NCI-H128 (cell line): ENCODE results near the gene SMTNL1.

Experiments
- DNase-seq: peaks from one replicate; lab custom pipeline; 2025; ENCODE audit not compliant: unreplicated experiment; lab: John Stamatoyannopoulos, UW

Gene SMTNL1, protein sequence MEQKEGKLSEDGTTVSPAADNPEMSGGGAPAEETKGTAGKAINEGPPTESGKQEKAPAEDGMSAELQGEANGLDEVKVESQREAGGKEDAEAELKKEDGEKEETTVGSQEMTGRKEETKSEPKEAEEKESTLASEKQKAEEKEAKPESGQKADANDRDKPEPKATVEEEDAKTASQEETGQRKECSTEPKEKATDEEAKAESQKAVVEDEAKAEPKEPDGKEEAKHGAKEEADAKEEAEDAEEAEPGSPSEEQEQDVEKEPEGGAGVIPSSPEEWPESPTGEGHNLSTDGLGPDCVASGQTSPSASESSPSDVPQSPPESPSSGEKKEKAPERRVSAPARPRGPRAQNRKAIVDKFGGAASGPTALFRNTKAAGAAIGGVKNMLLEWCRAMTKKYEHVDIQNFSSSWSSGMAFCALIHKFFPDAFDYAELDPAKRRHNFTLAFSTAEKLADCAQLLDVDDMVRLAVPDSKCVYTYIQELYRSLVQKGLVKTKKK

DNA sequence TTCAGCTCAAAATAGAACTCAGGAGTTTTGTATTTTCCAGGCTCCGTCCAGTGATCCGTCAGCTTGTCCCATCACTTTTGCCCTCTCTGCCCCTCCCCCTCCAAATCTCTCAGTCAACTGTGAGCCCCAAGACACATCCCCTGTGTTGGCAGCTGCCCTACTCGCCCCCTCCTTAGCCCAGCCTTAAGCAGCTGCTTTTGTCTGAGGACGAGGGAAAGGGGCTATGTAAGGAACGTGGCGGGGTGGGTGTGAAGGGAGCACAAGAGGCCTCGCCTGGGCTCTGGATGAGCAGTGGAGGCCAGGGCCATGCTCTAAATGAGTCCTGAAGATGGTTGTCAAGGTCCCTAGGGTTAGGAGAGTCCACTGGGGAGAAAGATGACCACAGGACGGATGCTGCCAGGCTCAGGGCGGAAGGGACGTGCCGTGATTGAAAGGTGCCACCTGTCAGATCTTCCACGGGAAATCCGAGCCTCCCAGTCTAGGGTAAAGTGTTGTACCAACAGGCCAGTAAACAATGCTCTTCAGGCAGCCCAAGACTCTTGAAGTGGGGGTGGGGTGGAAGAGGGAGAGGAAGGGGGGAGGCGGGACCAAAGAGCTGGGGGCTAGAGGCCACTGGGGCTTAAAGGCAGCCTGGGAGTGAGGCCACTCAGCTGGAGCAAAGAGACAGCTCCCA, at the start of gene SMTNL1:
Gene SMTNL1 (plus strand): TSS at position 649 of the 673 bp plus-strand sequence. CDS start 5,048 bp downstream, outside the sequence.
- DNase-seq: no peak

DNA sequence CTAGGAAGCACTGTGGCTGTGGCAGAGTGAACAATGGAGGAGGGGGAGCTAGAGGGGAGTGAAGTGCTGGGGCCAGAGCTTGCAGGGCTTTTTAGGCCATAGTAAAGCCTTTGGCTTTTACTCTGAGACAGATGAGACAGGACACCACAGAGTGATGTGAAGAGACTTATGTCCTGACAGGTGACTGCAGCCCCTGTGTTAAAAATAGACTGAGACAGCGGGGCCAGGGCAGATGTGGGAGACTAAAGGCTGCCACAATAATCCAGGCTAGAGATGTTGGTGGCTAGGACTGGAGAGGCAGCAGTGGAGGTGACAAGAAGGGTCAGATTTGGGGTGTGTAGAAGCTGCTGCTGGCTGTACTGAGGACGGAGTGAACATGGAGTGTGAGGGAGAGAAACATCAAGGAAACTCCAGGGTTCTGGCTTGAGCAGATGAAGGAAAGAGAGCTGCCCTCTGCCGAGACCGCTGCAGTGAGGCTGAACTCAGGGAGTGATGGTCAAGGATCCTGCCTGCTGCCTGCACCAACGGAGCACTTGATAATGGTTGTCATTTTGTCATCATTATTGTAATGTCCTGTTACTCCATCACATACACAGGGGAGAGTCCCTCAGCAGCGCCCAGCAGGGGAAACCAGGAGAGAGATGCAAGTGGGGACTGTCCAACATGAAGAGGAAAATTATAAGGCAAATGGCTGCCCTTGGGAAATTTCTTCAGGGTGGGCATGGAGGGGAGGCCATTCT, 49.3 kb upstream of the SMTNL1 start:
- no peak for DNase-seq

DNA sequence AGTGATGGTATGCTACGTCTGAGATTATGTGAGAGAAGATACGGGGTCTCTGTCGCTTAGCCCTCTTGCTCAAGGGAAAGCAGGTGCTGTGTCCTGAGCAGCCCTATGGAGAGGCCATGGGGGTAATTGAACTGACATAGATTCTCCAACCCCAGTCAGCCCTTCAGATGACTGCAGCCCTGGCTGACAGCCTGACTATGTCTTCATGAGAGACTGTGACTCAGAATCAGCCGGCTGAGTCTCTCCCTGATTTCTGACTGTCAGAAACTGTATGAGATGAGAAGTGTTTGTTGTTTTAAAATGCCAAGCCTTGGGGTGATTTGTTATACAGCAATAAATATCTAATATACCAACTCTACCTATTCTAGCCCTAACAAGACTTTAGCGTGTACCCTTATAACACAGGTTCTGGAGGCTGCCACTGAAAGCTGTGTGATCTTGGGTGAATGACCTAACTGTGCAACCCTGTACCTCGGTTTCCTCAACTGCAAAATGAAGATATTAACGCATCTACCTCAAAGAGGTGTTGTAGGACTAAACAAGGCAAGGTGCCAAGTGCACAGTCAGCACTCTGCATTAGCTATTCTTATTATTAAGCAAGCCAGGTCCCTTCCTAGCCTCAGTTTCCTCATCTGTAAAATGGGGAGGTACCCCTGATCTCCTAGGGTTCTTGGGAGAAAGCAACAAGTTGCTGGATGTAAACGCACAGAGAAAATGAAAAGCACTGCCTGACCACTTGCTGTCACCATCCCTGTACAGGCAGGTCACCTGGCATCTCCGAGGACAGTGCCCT, 46.7 kb upstream of the SMTNL1 start:
- no peak for DNase-seq

DNA sequence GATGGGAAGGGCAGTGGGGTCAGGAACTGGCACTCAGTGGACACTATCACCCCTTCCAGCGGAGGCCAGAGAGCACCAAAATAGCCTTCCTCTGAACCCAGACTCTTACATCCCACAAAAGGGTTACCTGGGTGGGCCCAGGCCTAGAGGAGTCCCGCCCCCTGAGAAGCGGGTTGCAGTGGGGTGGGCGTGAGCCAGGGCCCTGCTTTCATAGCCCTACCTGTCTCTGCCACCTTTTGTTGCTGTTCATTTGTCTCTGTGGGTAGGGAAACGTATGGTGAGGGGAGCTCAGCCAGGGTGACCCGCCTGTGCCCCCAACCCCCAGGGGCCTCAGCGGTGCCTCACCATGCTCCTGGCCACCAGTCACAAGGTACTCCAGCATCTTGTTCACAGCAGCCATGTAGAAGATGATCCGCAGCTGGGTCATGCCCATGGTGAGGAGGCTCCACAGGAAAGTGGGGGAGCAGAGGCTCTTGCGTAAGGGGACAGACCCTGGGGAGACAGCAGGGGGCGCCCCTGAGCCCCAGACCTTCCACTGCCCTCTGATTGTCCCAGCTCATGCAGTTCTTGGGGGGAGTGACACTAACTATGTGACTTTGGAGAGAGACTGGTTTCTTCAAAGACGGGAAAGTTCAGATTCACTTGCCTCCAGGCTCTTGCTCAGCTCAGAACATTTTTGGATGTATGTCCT, 45.9 kb upstream of the SMTNL1 start:
- DNase-seq: no peak

DNA sequence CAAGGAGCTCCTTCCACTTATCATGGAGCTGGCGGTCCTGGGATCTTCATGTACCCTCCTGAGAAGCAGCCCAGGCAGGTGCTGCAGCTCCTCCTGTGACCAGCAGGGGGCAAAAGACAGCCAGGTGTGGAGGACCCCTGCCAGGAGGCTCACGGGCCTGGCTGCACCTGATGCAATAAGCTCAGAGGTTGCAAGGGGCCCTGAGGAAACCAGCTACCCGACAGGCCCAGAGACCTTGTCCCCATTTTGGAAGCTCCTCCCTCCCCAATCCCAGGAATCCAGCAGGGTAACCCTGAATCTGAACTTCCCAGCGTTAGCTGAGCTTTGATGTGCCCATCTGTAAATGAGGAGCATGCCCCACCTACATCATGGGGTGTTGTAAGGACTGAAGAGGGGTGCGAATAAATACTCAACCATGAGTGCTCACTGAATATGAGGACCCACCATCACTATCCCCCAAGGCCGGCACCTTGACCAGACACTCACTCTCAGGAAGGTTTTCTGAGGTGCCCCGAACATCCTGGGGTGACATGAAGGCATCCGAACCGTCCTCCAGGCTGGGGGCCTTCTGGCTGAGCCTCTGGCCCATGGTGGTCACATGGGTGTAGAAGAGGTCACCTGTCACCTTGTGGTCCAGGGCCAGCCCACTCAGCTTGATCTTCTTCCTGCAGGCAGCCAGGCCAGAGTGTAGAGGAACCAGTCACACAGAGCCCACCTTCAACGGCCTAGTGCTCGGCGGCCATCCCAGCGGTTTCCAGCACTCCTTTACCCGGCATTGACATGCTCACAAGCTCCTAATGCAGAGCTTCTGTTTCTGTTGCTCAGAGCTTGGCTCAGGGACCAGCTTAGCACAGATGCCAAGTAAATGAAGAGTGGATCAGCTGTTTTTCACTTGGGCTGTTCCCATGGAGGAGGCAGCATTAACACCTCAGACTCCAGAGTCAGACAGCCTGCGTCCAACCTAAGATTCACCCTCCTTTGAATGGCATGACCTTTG, 43.6 kb upstream of the SMTNL1 start:
- no peak for DNase-seq

DNA sequence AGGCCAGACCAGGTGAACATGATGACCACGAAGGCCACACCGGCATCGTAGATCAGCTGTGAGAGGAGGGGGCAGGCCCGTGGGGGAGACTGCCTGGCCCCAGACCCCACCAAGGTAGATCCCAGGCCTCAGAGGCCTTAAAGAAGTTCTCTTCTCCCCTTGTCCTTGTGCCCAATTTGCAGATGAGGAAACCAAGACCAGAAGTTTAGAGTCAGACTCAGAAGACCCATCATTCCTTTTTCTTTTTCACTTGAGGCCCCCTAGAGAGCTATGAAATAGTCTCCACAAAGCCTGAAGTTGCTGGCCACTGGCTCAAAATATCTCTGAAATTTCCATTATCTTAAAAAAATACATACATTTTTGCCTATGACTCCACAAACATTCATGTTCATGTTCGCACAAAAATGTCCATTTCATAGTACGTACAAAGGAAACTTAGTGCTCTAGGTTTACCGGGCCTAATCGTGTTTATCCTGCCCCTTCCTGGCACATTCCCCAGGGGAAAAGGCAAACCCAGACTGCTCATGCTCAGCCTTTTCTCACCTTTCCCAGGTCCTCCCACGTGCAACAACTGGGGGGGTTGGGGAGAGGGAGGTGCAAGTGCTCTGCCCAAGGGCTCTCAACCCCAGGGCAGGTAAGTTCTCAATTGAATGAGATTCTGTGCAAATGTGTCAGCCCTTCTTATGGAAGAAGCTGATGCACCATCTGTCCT, 41.1 kb upstream of the SMTNL1 start:
- no peak for DNase-seq

DNA sequence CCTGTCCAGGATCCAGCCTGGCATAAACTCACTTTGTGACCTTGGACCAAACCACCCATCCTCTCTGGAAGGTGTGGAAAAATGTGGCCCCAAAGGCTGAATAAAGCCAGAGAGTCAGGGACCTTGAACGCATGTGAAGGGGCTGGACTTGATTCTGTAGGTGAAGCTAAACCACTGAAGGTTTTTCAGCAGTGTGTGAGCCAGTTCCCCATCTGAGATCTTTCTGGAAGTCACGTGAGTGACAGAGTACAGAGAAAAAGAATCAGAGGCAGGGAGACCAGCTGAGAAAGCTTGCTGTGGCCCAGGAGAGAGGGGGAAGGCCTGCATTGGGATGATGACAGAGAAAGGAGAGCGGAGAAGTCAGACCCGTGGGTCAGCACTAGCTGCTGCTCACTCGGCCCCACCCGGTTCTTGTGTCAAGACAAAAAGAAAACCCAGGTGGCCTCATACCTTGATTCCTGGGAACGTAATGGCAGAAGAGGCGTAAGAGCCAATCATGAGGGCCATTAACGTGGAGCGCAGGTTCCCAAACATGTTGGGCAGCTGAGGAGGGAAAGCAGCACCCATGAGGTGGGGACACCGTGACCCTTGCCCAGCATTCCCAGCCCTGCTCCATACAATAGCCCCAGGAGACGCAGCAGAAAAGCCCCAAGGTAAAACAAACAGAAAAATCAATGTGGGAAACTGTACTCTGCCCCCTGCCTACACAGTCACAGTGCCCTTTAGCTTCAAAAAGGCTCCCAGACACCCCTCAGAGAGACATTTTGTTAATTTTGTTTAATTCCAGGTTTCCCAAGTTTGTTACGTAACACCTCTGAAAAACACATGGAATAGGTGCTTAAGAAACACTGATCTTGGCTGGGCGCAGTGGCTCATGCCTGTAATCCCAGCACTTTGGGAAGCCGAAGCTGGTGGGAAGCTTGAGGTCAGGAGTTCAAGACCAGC, 39.8 kb upstream of the SMTNL1 start:
- no peak for DNase-seq

DNA sequence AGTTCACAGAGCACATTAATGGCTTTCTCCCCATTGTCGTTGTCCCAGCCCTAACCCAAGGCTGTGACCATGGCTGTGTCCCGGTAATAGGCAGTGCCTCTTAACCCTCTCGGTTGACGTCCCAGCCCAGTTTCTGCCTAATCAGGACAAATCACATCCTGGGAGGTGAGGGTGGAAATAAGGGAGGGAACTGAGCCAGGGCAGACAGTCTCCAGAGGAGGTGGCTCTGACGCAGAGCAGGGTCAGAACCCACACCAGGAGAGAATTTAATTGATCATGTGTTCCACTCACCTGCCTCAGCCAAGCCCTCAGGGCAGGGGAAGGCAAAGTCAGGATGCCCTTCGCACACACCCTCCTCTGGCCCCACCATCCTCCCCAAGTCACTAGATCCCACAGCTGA, 38.9 kb upstream of the SMTNL1 start:
- no peak for DNase-seq

DNA sequence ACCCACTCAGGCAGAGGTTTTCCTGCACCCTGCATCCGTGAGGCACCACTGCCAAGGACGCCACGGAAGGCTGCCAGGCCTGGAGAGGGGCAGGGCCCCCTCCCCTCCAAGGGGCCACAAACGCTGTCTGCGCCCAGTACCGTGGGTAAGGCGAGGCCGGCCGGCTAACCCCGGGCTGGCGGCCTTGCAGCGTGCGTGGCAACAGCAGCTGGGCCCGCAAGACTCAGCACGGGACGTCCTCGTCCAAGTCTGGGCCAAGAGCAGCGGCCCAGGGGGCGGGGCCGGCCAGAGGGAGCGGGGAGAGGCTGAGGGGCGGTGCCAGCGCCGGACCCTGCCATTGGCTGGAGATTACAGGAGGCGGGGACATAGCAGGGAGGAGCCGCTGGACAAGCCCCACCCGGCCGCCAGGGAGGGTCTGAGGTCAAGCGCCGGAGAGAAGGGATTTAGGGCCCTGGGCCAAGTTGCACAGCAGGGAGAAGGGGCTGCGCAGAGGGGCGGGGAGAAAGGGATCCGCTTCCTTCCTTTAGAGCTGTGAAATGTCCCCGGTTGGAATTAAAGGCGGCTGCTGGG, 37.9 kb upstream of the SMTNL1 start:
- DNase-seq: peak; percentile 71

DNA sequence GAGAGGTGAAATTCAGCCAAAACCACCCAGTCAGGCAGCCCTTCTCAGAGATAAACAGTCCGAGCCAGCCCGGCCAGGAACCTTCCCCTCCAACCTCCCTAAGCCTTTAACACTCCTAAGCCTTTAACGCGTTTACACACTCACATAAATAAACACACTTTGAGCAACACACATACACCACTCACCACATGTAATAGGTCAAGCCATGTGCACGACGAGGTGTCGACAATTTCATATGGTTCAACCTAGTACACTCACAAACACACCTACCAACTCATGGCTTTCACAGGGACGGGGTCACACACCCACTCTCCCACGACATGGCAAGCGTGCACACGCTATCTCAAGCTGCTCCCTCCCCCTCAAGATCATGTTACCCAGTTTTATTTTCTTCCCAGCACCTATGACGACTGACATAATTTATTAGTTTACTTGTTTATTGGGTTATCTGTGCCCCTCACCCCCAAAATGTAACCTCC, 37.4 kb upstream of the SMTNL1 start:
- no peak for DNase-seq

DNA sequence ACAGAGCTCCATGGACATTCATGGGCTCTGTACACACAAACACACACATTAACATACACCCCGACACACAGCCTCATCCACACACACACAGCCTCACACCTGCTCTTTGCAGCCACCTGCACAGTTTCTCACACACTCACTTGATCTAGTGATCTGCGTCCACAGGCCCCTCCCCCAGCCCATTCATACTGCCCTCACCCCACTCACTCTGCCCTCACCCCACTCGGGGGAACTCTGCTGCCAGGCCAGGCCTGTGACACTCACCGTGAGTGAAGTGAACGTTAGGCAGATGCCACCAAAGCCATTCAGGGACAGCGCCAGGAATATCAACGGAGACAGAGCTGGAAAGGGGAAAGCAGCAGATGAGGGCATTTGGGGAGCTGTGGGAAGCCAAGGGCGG, 36.9 kb upstream of the SMTNL1 start:
- no peak for DNase-seq

DNA sequence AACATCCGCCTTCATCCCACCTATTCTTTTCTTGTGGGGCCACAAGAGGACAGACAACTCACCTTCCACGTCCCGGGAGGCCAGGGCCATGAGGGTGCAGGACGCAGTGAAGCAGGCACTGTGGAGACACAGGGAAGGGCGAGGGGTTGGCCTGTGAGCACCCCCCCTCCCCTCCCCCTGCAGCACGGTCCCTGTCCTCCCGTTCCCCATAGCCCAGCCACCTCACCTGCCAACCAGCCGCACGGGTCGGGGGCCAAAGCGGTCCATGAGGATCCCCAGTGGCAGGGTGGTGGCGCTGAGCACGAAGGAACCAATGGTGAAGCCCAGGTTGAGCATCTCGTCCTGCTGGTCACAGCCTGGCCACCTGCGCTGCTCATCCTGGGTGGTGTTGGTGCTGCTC, 36.5 kb upstream of the SMTNL1 start:
- DNase-seq: no peak

DNA sequence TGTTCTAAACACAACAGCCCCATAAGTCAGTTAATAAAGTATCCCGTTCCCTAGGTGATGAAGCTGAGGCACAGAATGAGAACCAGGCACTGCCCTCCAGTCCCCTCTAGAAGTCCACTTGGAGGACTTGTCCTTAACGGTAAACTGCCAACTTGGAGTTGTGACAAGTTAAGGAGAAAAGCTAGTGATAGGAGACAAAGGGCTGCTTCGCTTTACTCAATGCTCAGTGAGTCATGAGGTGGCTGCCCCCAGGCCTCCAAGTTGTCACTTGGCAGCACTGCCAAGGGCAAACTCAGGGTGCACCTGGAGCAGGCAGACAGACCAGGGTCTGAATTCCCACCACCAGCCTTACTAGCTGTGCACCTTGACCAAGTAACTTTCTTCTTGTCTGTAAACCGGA, 35.4 kb upstream of the SMTNL1 start:
- no peak for DNase-seq

DNA sequence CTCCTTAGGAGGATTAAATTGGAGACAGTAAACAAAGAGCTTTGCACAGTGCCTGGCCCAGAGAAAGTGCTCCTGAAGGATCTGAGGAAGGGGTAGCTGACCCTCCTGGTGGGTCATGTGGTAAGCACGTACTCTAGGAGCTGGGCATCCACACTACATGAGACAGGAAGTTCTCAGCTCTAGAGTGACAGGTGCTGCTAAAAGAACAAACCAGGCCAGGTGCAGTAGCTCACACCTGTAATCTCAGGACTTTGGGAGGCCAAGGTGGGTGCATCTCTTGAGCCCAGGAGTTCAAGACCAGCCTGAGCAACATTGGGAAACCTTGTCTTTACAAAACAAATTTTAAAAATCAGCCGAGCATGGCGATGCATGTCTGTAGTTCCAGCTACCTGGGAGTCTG, 35.0 kb upstream of the SMTNL1 start:
- DNase-seq: no peak

DNA sequence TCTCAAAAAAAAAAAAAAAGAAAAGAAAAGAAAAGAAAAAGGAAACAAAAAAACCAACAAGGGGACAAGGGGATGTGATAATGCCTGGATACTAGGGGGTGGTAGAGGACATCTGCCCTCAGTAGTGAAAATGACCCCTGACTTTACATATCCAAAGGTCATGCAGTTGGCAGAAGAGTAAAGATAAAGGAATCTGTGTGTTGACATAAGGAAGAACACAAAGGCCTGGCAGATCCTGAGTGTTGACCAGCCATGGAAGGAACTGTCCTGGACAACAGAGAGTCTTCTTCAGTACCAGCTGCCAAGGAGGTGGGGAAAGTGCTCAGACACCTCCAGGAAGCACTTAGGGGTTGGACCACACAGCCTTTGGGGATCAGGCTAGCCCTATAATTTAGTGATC, 34.5 kb upstream of the SMTNL1 start:
- DNase-seq: no peak

DNA sequence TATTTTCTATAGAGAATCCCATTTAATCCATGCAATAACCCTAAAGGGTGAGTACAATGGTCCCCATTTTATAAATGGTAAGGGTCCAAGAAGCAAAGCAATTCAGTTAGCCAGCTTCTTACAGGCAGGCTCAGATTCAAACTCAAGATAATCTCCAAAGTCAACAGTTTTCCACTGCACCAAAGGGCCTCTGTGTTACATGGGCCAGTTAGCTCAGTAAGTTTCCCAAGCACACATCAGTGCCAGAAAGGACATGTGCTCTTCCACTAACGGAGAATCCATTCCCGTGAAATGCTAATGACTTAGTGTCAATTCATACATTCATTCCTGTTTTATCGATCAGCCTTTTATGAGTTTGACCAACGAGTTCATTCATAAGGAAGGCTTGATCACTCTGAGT, 32.9 kb upstream of the SMTNL1 start:
- DNase-seq: no peak

DNA sequence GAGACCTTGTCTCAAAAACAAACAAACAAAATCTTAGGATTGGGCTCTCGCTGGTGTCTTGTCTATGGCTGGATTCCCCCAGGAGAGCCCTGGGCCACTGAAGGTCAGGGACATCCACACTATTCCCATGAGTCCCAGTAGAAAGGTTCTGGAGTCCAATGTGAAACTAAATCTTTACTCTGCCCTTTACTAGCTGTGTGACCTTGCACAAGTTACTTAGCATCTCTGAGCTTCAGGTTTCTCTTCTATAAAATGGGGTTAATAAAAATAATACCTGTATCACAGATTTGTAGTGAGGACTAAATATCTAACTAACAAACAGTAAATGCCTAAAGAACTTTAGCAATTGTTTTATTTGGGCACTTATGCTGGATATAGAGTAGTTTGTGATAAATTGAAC, 30.9 kb upstream of the SMTNL1 start:
- DNase-seq: no peak
